GM04504 (cell line): ENCODE measurements around the gene PAXX.

Source experiments
- DNase-seq: peaks from one replicate; pipeline ENCODE4 v3.0.0-alpha.2; 2012; ENCODE audit warnings: low read depth

The PAXX gene

DNA sequence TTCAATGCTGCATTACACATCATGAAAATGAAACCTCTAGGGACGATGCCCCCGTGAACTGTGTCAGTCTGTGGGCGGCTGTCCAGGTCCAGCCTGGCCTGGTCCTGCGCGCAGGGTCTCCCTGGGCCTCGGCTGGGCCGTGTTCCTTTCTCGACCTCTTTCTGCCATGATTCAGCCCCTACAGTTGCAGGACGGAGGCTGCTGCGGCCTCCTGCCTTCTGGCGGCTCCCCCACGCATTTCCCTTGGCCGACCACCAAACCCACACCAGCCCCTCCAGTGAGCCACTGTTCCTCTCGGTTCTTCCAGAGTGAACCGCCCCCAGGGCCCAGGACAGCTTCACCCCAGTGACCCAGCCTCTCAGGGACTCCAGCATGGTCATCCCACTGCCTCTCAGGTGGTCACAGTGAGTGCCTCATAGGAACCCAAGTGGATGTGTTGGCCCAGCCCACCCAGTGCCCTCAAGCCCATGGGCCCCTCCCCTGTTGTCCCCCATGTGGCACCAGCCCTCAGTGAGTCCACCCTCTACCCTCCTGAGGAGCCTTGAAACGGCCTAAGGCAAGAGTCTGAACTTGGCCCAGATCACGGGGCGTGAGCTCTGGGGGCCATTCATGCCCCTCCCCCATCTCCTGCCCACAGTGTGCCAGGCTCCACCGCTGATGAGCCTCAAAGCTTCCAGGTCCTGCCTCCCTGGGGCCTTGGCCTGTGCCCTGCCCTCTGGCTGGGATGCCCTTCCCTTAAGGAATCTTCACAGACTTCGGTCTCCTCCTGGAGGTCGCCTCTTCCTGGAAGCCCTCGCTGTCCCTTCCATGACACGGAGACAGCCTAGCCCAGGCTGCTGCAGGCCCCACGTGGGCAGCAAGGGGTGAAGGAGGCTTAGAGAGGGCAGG lies 14.1 kb downstream of the PAXX start:
- no peak for DNase-seq

DNA sequence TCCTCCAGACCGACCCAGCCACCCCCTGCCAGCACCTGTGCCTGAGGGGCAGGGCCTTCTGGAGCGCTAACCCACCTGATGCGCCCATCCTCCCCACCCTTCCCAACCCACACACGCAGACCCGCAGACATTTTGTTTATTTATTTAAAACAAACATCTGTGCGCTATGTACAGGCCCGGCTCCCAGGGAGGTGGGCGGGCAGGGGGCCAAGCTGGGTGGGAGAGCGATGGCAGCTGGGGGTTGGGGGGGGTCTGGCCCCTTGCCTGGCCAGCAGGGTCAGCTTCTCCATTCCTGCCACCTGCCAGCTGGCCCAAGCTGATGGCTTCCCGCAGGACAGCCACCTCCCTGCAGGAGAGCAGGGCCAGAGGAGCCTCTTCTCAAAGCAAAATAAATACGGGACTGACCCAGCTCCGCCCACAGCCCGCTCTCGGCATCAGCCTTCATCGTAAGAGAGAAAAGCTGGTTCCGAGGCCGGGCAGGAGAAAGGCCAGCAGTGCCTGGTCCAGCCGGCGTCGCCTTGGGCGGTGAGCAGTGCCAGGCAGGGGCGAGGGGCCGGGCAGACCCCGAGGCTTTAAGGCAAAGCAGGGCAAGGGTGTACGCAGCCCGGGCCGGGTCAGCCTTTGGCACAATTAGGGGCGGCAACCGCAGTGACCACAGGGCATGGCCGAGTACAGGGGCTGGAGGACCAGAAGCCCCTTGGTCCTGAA lies 15.0 kb downstream of the PAXX start:
- DNase-seq, result no peak

DNA sequence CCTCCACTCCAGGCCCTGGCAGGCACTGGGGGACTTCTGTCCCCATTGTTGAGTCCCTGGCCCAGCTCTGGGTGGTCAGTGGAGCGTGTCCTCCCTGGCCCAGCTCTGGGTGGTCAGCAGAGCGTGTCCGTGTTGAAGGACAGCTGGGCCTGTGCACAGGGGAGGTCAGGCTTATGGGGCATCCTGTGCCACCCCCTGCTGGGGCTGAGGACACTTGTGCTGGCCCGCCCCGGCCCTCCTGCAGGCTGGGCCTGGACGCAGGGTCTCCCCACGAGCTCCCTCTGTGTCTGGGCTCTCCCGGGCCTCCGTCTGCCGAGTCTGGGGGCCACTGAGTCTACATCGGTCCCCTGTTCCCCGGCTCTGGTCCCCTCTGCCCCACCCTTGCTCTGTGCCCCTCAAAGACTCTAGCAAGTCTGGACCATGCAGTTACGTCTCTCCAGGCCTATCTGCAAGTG lies 15.6 kb downstream of the PAXX start:
- no peak for DNase-seq

DNA sequence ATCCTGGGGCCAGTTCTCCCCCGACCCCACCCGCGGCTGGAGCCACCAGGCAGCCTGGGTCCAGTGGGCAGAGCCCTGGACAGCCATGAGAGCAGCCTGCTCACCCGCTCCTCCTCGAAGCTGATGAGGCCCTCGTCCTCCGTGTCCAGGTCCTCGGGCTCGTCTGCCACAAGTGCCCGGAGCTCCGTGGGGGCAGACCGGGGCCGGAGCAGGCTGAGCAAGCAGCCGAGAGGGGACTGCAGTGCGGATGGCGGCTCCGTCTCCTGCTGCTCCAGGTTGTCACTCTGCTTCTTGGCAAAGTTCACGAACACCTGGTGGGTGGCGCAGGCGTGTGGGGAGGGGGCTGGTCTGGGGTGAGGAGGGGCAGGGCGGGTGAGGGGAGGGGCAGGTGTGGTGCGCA lies 16.1 kb downstream of the PAXX start:
- no peak for DNase-seq

DNA sequence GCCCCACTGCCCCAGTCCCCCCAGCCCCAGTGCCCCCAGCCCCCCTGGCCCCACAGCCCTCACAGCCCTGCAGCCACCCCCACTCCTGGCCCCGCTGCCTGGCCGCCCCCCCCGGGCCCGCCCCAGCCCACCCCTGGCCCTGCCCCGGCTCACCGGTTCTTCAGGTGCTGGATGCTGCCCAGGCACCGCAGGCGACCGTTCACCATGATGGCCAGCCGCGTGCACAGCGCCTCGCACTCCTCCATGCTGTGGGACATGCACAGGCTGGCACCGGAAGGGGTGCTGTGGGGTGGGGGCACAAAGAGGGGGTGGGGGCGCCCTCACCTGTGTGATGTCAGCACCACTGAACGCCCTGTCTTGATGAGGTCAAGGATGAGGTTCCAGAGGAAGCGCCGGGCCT lies 17.0 kb downstream of the PAXX start:
- no peak for DNase-seq

DNA sequence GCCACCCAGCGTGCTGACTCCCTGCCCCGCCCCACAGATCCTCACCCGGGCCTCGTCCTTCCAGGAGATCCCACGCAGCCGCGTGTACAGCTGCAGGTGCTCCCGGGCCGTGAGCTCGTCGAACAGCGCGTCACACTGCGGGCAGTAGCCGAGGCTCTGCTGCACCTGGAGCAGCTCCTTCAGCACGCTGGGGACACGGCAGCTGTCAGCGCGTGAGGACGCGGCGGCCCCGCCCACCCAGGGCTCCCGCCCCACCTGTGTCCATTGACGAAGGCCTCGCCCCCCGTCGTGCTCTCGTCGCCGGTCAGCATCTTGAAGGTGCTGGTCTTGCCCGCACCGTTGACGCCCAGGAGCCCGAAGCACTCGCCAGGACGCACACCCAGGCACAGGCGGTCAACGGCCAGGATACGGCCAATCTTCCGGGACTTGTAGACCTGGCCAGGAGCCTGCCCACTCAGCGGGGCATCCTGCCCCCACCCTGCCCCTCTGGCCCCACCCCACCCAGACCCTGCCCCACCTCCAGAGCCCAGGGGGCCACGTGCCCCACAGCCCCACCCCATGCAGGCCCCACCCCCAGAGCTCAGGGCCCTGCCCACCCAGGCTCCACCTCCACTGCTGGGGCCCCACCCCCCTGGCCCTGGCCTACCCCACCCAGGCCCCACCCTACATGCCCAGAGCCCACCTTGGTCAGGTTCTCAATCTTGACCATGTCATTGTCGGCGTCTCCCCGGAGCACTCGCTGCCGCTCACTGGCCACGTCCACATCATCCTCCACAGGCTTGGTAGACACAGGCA lies 17.9 kb downstream of the PAXX start:
- DNase-seq, result no peak

DNA sequence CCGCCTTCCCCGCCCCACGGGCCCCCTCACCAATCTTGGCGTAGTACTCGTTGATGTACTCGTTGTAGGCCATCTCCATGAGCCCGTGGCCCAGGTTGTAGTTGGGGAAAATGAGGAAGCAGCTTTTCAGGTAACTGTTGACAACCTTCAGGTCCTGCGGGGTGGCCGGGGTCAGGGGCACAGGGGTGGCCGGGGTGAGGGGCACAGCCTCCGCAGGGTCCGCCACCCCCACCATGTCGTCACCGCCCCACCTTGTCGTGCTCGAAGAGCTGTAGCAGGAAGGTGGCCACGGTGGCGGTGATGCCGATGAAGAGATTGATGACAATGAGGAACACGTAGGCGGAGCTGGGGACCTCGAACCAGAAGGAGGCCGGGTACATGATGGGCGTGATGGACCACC lies 18.9 kb downstream of the PAXX start:
- DNase-seq, result no peak

DNA sequence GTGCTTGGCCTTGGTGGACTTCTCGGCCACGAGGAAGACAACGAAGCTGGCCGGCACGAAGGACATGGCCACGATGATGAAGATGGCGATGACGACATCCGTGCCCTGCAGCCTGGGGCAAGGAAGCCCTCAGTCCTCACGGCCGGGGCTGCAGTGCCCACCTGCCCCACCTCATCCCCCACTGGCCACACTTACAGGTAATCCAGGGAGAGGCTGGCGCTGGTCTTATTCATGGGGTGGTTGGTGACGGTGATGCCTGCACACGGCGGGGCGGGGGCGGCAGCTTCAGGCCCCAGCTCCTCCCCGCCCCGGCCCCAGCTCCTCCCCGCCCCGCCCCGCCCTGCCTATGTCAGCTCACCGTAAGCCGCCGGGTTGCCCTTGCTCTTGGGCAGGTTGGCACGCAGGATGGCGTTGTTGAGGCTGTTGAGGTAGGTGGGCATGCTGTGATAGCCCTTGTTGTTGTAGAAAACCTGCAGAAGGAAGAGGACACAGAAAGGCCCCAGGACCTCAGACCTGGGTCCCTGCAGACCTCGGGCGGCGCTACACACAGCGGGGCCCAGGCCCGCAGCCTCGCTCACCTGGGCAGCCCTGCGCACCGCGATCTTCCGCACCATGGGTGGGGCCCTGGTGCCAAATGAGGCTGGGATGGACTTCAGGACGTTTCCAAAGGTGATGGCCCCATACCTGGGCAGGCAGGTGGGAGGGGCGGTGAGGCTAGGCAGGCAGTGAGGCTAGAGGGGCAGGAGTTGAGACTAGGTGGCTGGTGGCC lies 19.9 kb downstream of the PAXX start:
- DNase-seq, result no peak

DNA sequence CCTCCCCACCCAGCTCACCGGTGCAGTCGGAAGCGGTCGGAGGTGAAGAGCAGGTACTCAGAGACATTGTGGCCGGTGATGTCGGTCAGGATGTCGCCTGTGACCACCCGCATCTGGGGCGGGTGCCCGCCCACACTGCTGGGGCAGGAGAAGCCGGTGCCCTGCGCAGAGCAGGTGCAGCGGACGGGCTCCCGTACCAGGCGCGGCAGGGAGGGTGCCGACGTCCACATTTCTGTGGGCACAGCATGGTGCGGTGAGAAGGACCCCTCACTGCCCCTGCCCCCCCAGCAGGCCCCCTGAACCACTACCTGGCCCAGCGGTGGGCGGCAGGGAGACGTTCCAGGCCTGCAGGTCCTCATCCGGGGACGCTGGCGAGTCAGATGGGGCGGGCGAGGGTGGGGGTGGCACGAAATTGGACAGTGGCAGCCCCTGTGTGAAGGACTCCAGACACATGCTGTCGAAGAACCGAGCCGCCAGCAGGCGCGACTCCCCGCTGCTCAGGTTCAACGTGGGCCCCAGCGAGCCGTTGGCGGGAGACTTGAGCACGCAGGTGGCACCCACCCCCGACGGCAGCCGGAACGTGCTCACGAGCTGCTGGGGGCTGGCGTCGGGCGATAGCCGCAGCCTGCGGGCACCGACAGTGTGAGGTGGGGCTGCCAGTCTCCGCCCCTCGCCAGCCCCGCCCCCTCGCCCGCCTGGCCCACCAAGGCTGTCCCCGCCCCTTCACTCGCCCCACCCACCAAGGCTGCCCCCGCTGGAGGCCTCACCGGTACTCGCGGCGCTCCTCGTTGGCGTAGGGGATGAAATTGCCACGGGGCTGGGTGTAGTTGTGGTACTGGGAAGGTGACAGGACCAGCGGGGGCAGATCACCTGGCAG lies 20.7 kb downstream of the PAXX start:
- DNase-seq, result no peak

DNA sequence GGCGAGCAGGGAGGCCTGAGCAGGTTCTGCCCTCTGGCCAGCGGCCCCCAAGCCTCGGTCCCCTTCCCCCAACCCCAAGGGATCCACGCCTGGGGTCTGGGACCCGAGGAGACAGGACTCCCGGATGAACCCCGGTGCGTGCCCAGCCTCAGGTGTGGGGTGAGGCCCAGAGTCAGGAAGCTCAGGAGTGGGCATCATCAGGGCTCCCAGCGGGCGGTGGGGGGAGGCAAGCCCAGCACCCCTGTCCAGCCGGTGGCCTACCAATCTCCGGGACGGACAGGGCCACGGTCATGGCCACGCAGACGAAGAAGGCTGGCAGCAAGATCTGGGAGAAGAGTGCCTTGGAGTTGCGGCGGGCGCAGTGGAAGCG lies 21.3 kb downstream of the PAXX start:
- DNase-seq, result no peak

DNA sequence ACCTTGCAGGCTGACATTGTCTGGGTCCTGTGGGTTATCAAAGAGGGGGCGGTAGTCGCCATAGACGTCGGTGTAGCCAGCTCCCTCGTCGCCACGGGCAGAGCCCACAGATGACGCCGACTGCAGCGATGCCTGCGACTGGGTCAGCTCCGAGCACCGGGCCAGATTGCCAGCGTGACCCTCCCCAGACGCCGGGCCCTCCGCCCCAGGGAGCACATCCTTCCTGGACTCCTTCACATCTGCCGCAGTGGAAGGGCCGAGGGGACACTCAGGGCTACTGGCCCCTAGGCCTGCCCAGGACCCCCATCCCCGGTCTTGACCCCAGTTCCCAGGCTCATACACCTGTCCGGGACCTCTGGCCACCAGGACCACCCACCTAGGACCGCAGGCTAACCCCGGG lies 21.9 kb downstream of the PAXX start:
- DNase-seq, result no peak

DNA sequence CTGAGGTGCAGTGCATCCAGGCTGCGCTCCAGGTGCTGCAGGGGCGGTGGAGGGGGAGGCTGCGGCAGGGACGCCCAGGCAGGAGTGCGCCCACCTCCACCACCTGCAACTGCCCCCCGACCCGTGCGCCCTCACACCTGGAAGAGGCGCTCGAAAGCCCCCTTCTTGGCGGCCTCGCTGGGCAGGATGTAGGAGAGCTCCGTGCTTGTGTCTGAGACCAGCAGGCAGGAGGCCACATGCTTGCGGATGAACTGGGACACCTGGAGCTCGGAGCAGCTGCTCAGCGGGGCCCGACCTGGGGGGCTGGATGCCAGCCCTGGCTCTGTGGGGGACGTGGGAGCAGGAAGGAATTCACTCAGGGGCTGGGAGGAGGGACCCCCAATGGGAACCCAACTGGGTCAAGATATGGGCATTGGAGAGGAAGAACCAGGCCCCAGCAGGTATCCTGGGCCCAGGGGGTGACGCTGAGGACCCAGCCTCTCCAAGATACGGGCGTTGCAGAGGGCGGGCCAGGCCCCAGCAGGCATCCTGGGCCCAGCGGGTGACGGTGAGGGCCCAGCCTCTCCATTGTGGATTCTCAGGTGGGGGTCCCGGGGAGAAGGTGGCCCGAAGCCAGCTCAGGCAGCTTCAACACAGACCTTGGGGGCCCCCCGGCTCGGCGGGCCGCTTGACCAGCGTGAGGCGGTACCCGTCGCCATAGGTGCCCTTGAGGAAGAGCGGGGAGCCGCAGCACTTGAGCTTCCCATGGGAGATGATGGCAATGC lies 22.7 kb downstream of the PAXX start:
- no peak for DNase-seq

DNA sequence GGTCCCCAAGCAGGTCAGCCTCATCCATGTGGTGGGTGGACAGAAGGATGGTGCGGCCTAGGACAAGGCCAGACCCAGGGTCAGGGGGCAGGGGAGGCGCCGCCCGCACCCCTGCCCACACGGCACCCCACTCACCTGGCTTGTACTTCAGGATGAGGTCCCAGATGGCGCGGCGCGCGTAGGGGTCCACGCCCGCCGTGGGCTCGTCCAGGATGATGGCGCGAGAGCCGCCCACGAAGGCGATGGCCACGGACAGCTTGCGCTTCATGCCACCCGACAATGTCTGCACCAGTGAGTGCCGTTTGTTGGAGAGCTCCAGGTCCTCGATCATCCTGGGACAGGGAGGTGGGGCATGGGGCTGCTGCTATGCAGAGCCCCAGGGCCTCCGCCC lies 23.3 kb downstream of the PAXX start:
- no peak for DNase-seq

DNA sequence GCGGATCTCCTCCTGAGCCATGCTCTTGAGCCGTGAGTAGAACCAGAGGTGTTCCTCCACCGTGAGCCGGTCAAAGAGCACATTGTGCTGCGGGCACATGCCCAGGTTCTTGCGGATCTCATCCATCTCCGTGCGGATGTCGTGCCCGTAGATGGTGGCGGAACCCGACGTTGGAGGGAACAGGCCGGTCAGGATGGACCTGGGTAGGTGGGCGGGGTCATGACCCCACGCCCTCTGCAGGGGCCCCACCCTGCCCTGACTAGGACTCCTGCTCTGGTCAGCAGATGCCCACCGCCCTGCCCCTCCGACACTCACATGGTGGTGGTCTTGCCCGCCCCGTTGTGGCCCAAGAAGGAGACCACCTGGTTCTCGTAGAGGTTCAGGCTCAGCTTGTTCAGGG lies 23.8 kb downstream of the PAXX start:
- no peak for DNase-seq

DNA sequence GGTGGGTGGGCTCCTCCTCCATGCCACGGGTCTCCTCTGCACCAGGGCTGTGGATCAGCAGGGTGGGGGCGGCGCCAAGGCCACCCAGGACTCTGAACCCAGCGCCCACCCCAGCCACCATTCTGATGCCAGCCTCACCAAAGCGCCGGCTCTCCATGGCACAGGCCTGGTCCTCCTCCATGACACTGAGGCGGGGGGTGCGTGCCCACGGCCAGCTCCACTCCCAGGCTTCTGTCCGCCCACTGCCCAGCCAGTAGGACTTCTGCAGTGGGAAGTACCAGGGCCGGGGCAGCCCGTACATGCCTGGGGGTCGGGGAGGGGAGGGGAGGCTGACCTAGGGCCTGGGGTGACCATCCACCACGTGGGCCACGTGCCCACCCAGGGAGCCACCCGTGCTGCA lies 24.2 kb downstream of the PAXX start:
- DNase-seq, result no peak

DNA sequence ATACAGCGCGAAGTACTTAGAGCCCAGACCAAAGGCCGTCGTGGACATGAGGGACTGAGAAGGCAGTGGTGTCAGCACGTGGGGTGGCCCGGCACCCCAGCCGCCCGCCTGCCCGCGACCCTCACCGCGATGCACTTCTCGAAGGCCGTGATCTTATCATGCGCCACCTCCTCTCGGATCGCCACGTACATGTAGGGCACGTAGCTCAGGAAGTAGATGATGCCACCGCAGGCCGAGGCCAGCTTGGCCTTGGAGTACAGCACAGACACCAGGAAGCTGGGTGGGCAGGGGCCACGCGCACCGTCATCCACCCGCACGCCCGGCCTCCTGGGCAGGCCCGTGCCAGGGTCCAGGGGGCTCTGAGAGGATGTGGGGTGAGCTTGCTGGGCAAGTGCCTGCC lies 24.8 kb downstream of the PAXX start:
- DNase-seq, result no peak

DNA sequence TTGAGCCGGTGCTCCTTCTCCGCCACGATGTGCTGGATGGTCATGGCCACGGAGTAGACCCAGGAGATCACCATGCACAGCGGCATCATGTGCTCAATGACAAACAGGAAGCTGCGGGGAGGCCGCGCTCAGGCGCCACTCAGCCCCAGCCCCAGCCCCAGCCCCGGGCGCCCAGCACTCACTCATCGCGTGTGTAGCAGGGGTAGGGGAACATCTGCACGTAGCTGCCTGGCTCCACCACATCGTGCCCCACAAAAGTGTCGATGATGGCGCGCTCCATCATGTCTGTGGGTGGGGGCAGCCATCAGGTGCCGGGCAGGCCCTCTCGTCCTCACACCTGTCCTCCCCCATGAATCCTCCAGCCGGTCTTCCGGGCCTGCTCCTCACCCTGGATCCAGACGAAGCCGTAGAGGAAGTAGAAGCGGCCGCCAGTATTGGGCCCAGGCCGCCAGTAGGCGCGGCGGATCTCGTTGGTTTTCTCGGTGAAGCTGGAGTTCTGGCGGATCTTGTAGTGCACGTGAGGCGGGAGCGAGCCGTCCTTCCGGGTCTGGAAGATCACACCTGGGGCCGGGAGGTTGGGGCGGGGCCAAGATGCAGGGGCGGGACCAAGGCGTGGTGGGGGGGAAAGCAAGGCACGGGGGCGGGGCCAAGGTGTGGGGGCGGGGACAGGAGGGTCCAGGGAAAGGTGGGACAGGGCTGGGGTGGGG lies 25.7 kb downstream of the PAXX start:
- no peak for DNase-seq

DNA sequence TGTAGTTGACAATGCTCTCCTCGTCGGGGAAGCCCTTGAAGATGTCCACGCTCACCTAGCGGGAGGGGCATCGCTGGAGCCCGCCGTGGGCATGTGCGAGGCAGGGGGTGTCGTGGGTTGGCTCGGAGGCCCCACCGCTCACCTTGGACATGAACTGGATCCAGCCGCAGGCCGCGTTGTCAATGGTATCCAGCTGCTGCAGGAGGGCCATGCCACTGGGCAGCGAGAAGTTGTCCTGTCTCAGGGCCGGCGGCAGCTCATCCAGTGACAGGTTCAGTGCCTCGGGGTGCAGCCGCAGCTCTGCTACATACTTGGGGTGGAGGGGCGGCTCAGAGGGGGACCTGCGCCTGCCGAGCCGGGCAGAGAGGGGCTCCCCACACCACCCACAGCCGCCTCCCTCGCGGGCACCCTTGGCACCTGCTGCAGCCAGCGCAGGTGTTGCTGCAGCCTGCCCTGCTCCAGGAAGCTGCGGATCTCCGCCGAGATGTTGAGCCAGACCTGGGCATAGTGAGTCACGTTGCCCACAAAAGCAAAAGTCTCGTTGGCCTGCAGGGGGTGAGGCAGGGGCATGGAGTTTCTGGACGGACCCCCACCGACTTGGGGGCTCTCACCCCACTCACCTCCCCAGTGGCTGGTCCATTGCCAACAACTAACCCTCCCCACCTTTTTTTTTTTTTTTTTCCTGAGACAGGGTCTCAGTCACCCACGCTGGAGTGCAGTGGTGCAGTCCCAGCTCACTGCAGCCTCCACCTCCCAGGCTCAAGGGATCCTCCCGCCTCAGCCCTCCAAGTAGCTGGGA lies 26.7 kb downstream of the PAXX start:
- DNase-seq, result no peak
